OCI-LY3 (cell line): ENCODE results near the gene SND1.

ENCODE experiments used
- H2AFZ ChIP-seq: fragments of 200-600, 300-600 bp; shearing (Covaris generic); 2 replicates; pipeline ENCODE4 v1.6.0; 2014; ENCODE audit warnings: antibody characterized with exemption, low read depth, low read length
- H3K27ac ChIP-seq: fragments of 200-600, 300-600 bp; sonication (generic); 2 replicates; pipeline ENCODE4 v1.5.1; 2014; ENCODE audit warnings: mild to moderate bottlenecking, low read length, moderate library complexity, mixed read lengths
- H3K27me3 ChIP-seq: fragments of 200-600, 300-600 bp; sonication (generic); 2 replicates; pipeline ENCODE4 v1.6.1; 2014; ENCODE audit warnings: low read depth, low read length, mixed read lengths
- H3K36me3 ChIP-seq: fragments of 200-600, 300-600 bp; sonication (generic); replicated peaks from 2 replicates; pipeline ENCODE3; 2014; ENCODE audit warnings: low read depth, low read length, mixed read lengths
- H3K4me1 ChIP-seq: fragments of 300-600, 200-600 bp; sonication (generic); 2 replicates; pipeline ENCODE4 v1.6.1; 2014; ENCODE audit warnings: low read length, mixed read lengths
- H3K4me2 ChIP-seq: fragments of 200-600, 300-600 bp; sonication (generic); 2 replicates; pipeline ENCODE4 v1.6.1; 2014; ENCODE audit warnings: low read length, mixed read lengths
- H3K4me3 ChIP-seq: fragments of 300-600, 200-600 bp; sonication (generic); 2 replicates; pipeline ENCODE4 v1.5.1; 2014; ENCODE audit warnings: antibody characterized with exemption, mild to moderate bottlenecking, low read length, moderate library complexity
- H3K79me2 ChIP-seq: fragments of 300-600, 200-600 bp; shearing (Covaris generic); 2 replicates; pipeline ENCODE4 v1.6.1; 2014; ENCODE audit warnings: mild to moderate bottlenecking, low read length, mixed read lengths
- H3K9ac ChIP-seq: fragments of 300-600, 200-600 bp; shearing (Covaris generic); 2 replicates; pipeline ENCODE4 v1.6.0; 2014; ENCODE audit warnings: mild to moderate bottlenecking, low read length, moderate library complexity
- H3K9me3 ChIP-seq: fragments of 200-600, 300-600 bp; shearing (Covaris generic); 2 replicates; pipeline ENCODE4 v1.6.1; 2014; ENCODE audit warnings: low read length, mixed read lengths; ENCODE audit not compliant: insufficient read depth
- H4K20me1 ChIP-seq: fragments of 200-600, 300-600 bp; sonication (generic); 2 replicates; pipeline ENCODE4 v1.6.1; 2016; ENCODE audit warnings: low read length, mixed read lengths; ENCODE audit not compliant: insufficient read depth
- EZH2phosphoT487 ChIP-seq: fragments of 200-600 bp; shearing (Covaris generic); IDR thresholded peaks from 2 replicates; pipeline ENCODE4 v1.6.1; 2018; ENCODE audit warnings: antibody characterized with exemption, mixed run types, low read depth
- TF ChIP-seq, protein P1 (sequence below): fragments of 200-600, 300-600 bp; sonication (generic); IDR thresholded peaks from 2 replicates; pipeline ENCODE4 v1.5.1; 2014; ENCODE audit warnings: antibody characterized with exemption, low read length, low read depth

Gene SND1

DNA sequence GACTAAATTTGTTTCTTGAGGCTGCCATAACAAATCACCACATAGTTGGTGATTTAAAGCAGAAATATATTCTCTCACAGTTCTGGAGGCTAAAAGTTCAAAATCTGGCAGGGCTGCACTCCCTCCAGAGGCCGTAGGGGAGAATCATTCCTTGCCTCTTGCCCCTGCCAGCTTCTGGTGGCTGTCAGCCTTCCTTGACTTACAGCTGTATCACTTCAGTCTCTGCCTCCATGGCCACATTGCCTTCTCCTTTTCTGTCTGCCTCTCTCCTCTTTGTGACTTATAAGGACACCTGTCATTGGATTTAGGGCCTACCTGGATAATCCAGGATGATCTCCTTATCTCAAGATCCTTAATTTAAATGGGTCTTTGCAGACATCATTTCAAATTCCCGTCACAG is 385.1 kb downstream of the SND1 start:
- Histone ChIP-seq H3K9me3 (no peaks in the 10 kb centered on the region), H3K79me2 (peaks cover 14% of the 10 kb centered on the region), H2AFZ (no peak overlapping the region), H3K36me3 (no peaks in the 10 kb centered on the region), H3K9ac (no peak overlapping the region), H3K4me2 (peak overlapping the region; percentile 52), H4K20me1 (peaks cover 77% of the 10 kb centered on the region), H3K27me3 (no peaks in the 10 kb centered on the region), H3K27ac (peak overlapping the region; percentile 37), H3K4me1 (peaks cover 42% of the 10 kb centered on the region), H3K4me3 (0 out of 2 replicates have a peak overlapping the region, but pooled peaks have one; percentile 7)
- TF ChIP-seq, protein P1, sequence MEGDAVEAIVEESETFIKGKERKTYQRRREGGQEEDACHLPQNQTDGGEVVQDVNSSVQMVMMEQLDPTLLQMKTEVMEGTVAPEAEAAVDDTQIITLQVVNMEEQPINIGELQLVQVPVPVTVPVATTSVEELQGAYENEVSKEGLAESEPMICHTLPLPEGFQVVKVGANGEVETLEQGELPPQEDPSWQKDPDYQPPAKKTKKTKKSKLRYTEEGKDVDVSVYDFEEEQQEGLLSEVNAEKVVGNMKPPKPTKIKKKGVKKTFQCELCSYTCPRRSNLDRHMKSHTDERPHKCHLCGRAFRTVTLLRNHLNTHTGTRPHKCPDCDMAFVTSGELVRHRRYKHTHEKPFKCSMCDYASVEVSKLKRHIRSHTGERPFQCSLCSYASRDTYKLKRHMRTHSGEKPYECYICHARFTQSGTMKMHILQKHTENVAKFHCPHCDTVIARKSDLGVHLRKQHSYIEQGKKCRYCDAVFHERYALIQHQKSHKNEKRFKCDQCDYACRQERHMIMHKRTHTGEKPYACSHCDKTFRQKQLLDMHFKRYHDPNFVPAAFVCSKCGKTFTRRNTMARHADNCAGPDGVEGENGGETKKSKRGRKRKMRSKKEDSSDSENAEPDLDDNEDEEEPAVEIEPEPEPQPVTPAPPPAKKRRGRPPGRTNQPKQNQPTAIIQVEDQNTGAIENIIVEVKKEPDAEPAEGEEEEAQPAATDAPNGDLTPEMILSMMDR: peak; percentile 20
- no peak for TF ChIP-seq EZH2phosphoT487

DNA sequence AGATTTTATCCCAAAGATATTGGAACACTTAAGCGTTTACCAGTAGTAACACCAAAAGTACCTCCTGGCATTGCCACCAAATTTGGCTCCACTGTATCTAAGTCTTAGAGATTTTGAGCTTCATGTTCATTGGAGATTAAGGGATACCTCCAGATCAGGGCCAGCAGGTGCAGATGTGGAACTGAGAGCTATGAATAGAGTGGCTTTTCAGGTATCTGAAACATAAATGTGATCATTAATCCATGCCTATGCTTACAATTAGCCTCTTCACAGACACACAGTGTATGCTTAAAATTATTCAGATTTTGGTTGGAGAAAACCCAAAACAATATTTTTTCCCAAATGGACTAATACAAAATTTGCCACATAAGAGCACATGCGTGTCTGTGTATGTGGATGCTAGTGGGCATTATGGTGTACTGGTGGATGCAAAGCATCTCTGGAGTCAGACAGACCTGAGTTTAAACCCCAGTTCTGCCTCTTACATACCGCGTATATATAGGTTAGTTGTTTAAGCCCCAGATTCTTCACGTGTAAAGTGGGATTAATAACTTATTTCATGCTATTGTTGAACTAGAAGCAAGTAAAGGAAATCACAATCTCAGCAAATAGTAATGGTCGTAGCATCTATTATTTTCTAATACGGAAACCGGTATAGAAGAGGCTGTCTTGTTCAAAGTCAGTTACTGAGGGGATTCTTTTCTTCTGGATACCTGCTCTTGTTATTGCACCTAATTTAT is 386.1 kb downstream of the SND1 start:
- Histone ChIP-seq H3K9me3 (no peaks in the 10 kb centered on the region), H3K27ac (no peak overlapping the region), H2AFZ (no peak overlapping the region), H3K9ac (no peak overlapping the region), H3K4me3 (no peak overlapping the region), H3K36me3 (no peaks in the 10 kb centered on the region), H3K27me3 (no peaks in the 10 kb centered on the region), H3K4me1 (peaks cover 42% of the 10 kb centered on the region), H3K4me2 (0 out of 2 replicates have a peak overlapping the region, but pooled peaks have one; percentile 6), H4K20me1 (peaks cover 79% of the 10 kb centered on the region), H3K79me2 (peaks cover 14% of the 10 kb centered on the region)
- no peak for TF ChIP-seq EZH2phosphoT487
- TF ChIP-seq, protein P1: no peak

DNA sequence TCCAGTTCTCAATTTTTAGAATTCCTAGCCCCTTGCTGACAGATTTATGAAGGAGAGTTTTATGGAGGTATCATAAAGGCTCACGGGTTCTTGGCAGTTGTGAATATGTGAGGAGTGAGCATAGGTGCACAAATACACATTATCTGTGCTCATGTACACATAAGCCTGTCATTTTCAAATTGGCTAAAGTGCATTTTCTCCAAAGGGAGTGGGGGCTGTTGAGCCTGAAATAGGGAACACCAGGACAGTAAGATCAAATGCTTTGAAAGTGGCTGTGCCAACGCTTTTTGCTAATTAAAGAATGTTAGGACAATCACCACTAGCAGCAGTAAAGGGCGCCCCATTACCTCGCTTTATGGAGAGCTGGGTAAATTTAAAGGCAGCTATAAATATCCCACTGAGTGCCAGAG is 387.6 kb downstream of the SND1 start:
- Histone ChIP-seq H3K36me3 (peaks cover 5% of the 10 kb centered on the region), H3K4me1 (peaks cover 42% of the 10 kb centered on the region), H3K4me2 (no peak overlapping the region), H2AFZ (no peak overlapping the region), H3K4me3 (no peak overlapping the region), H3K9ac (no peak overlapping the region), H4K20me1 (peaks cover 66% of the 10 kb centered on the region), H3K79me2 (peaks cover 14% of the 10 kb centered on the region), H3K27me3 (no peaks in the 10 kb centered on the region), H3K9me3 (no peaks in the 10 kb centered on the region), H3K27ac (no peak overlapping the region)
- TF ChIP-seq EZH2phosphoT487: no peak
- TF ChIP-seq, protein P1: no peak

DNA sequence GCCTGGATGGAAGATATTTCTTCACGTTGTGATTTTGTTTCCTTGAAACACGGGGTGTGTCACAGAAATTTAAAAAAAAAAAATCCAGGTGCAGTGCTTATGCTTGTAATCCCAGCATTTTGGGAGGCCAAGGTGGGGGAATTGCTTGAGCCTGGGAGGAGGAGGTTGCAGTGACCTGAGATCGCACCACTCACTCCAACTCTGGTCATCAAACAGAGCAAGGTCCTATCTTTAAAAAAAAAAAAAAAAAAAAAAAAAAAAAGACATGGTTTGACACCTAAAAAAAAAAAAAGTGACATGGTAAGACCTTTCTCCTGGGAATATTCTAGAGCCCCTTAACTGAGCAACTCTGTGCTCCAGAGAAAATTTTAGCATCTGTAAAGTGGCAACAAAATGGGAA is 388.2 kb downstream of the SND1 start:
- Histone ChIP-seq H3K79me2 (peaks cover 14% of the 10 kb centered on the region), H3K4me3 (no peak overlapping the region), H3K4me1 (peaks cover 36% of the 10 kb centered on the region), H3K9ac (no peak overlapping the region), H4K20me1 (peaks cover 61% of the 10 kb centered on the region), H3K4me2 (no peak overlapping the region), H3K9me3 (no peaks in the 10 kb centered on the region), H2AFZ (no peak overlapping the region), H3K27ac (no peak overlapping the region), H3K27me3 (no peaks in the 10 kb centered on the region), H3K36me3 (peaks cover 5% of the 10 kb centered on the region)
- TF ChIP-seq, protein P1: no peak
- no peak for TF ChIP-seq EZH2phosphoT487
